T-helper 1 cell treated with Interleukin-12 subunit alpha and Interleukin-12 subunit beta and Interleukin-4 antibody, amounts not matched to agents 30 ng/mL and 1 ng/mL, for 36 hours (primary cell): Measurements from ENCODE around the gene MBD4. TPM values are rescaled to one million over a fixed set of nuclear protein-coding genes. Genes with fewer than 3 reads are reported as not detected.
"Not testable (repeated sequence)": the region's sequence is repeated elsewhere in the genome, so short reads cannot be mapped to it uniquely, and the experiment has no call there.

ENCODE experiments used
- intact Hi-C: fragments of 100-400 bp; cut with micrococcal nuclease; formaldehyde crosslinking; loops from one replicate; pipeline ENCODE4 v1.15.1; 2024
- total RNA-seq: library from RNA; stranded (reverse); gene quantifications from 2 replicates; pipeline ENCODE4 v1.2.3, GENCODE V29; 2022

The MBD4 gene
- 44.8 and 45.8 TPM in 2 replicates for total RNA-seq

GRCh38 chr3:129439817-129440617 is at the start of gene MBD4, which contains the start of gene IFT122:
Gene MBD4, minus strand, starts transcription at chr3:129439948. Its CDS starts 115 bp downstream, at chr3:129439833.
Gene IFT122, plus strand, starts transcription at chr3:129440224. Its CDS starts 107 bp downstream, at chr3:129440331.
- intact Hi-C loops = loop anchor here (1.0 to 5.0 kb wide), 20 partner anchors 10 to 1842 kb away; partner anchors contain the start of genes ACAD9, COPG1, EFCAB12 and HMCES

GRCh38 chr3:129489258-129489657 is 49.5 kb upstream of the MBD4 start:
- intact Hi-C loops = not testable (repeated sequence)

- intact Hi-C loops = not testable (repeated sequence)
These were observed 48.2 kb upstream of the MBD4 start for GRCh38 chr3:129487868-129488335.

GRCh38 chr3:129487183-129487867 is 47.6 kb upstream of the MBD4 start:
- intact Hi-C loops = no loop called here

GRCh38 chr3:129486664-129487035 is 46.9 kb upstream of the MBD4 start:
- intact Hi-C loops = no loop called here

- intact Hi-C loops = no loop called here
These were observed 46.2 kb upstream of the MBD4 start for GRCh38 chr3:129485721-129486663.

GRCh38 chr3:129485146-129485545 is 45.4 kb upstream of the MBD4 start:
- intact Hi-C loops = not testable (repeated sequence)

GRCh38 chr3:129483870-129484269 is 44.1 kb upstream of the MBD4 start:
- intact Hi-C loops = no loop called here

GRCh38 chr3:129482721-129483120 is 43.0 kb upstream of the MBD4 start:
- intact Hi-C loops = no loop called here

GRCh38 chr3:129481766-129482332 is 42.1 kb upstream of the MBD4 start:
- intact Hi-C loops = no loop called here

- intact Hi-C loops = not testable (repeated sequence)
These were observed 41.5 kb upstream of the MBD4 start for GRCh38 chr3:129481225-129481765.

- intact Hi-C loops = no loop called here
These were observed 36.8 kb upstream of the MBD4 start for GRCh38 chr3:129476586-129476985.

GRCh38 chr3:129475863-129476262 is 36.1 kb upstream of the MBD4 start:
- intact Hi-C loops = no loop called here

- intact Hi-C loops = no loop called here
These were observed 35.4 kb upstream of the MBD4 start for GRCh38 chr3:129474984-129475804.

GRCh38 chr3:129473769-129474152 is 34.0 kb upstream of the MBD4 start:
- intact Hi-C loops = no loop called here

GRCh38 chr3:129473067-129473768 is 33.5 kb upstream of the MBD4 start:
- intact Hi-C loops = no loop called here

- intact Hi-C loops = no loop called here
These were observed 31.1 kb upstream of the MBD4 start for GRCh38 chr3:129470861-129471260.

GRCh38 chr3:129469026-129469425 is 29.3 kb upstream of the MBD4 start:
- intact Hi-C loops = no loop called here

GRCh38 chr3:129467932-129468331 is 28.2 kb upstream of the MBD4 start:
- intact Hi-C loops = no loop called here
